ENCODE data around the gene HS3ST3B1.

DNA sequence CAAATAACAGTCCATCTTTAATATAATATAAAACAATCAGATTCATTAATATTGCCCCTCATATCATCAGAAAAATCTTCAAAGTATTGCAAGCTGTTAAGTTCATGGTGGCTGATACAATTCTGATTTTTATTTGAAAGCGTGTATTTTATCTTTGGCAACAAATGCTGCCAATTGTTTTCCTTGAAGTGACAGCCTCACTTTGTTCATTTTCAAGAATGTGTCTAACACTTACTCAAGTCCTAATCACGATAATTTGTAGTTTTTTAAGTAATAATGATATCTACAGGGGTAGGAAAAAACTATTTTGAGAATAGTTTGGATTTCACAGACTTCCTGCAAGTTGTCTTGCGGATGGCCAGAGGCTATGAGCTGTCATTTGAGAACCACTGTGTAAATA is 75.8 kb downstream of the HS3ST3B1 start:
- TF ChIP-seq, protein P1, sequence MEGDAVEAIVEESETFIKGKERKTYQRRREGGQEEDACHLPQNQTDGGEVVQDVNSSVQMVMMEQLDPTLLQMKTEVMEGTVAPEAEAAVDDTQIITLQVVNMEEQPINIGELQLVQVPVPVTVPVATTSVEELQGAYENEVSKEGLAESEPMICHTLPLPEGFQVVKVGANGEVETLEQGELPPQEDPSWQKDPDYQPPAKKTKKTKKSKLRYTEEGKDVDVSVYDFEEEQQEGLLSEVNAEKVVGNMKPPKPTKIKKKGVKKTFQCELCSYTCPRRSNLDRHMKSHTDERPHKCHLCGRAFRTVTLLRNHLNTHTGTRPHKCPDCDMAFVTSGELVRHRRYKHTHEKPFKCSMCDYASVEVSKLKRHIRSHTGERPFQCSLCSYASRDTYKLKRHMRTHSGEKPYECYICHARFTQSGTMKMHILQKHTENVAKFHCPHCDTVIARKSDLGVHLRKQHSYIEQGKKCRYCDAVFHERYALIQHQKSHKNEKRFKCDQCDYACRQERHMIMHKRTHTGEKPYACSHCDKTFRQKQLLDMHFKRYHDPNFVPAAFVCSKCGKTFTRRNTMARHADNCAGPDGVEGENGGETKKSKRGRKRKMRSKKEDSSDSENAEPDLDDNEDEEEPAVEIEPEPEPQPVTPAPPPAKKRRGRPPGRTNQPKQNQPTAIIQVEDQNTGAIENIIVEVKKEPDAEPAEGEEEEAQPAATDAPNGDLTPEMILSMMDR (IDR thresholded peaks at IDR 0.05) = no peak
- TF ChIP-seq POLR2A (IDR thresholded peaks at IDR 0.05) = no peak
